ENCODE measurements around the gene MTERF4. TPM values are rescaled to one million over a fixed set of nuclear protein-coding genes. Genes with fewer than 3 reads are reported as not detected.

MTERF4 gene
- total and polyA plus RNA-seq, 10 of the 15 experiments (the other 5 are each of a cell fraction or from before 2014, with no cell fraction given): 36.7 to 69.1 (median 45.5) TPM

GRCh38 chr2:241088376-241088775 lies 13.7 kb downstream of the MTERF4 start:
- Histone ChIP-seq H3K9ac (ENCODE audit: control insufficient read depth, insufficient read depth, low read length) (peak overlapping the region; percentile 69), H3K4me1 (ENCODE audit: control insufficient read depth, insufficient read depth, low read length) (peaks cover 19% of the 10 kb centered on the region), H3K36me3 (ENCODE audit: control insufficient read depth in 2 of 2, insufficient read depth in 2 of 2, low read length in 1 of 2) (peaks cover 13 to 28% of the 10 kb centered on the region in 2 experiments), H3K27me3 (replicated peaks in 1 of 2; ENCODE audit: control insufficient read depth in 2 of 2, insufficient read depth in 2 of 2, low read length in 1 of 2) (no peaks in the 10 kb centered on the region), H3K4me2 (ENCODE audit: control insufficient read depth, insufficient read depth) (peak overlapping the region; percentile 60), H3K9me3 (replicated peaks; ENCODE audit: control insufficient read depth, insufficient read depth, low read length) (no peaks in the 10 kb centered on the region; the same call in 2 of the 3 replicates), H4K20me1 (ENCODE audit: control insufficient read depth, insufficient read depth) (no peaks in the 10 kb centered on the region), H2AFZ (ENCODE audit: control insufficient read depth, low read depth, low read length) (peak overlapping the region; percentile 19; the same call in 1 of the 2 replicates), H3K79me2 (ENCODE audit: control insufficient read depth, insufficient read depth, low read length) (no peaks in the 10 kb centered on the region; the same call in none of the 2 replicates), H3K4me3 (no peak overlapping the region), H3K27ac (ENCODE audit: control insufficient read depth, insufficient read depth) (peak overlapping the region; percentile 88)
- ChIA-PET CTCF (interaction anchor here (0.8 to 2.0 kb wide), 7 partner anchors 10 to 790 kb away, joined by 3 to 7 read pairs (median 3); partner anchors contain the start of genes MTERF4 and PPP1R7), RAD21 (ENCODE audit: unreplicated experiment) (interaction anchor here (0.9 to 1.7 kb wide), 10 partner anchors 10 to 62 kb away, joined by 3 to 13 read pairs (median 4); partner anchors contain the start of genes PASK and PPP1R7), POLR2A (interaction anchor here (0.7 to 3.4 kb wide), 5 partner anchors 12 to 85 kb away, joined by 4 to 22 read pairs (median 4); partner anchors contain the start of genes MTERF4, PASK and PPP1R7), SMC1A (ENCODE audit: uncharacterized antibody, unreplicated experiment) (interaction anchor here (0.6 to 2.0 kb wide), 12 partner anchors 7 to 174 kb away, joined by 3 to 12 read pairs (median 3); partner anchors contain the start of genes PASK and PPP1R7)
- ATAC-seq: peak; percentile 63
- peak; percentile 61 for FAIRE-seq
- WGBS (ENCODE audit: insufficient coverage, insufficient replicate concordance, low lambda C conversion rate, missing lambda C conversion rate): 10% methylated on average over 8 of the region's 8 CpGs
- TSS peak; percentile 97 for BruUV-seq (replicated peaks)
- DNase-seq (ENCODE audit: low read depth, low spot score): no peak
- in situ Hi-C loops (cut with MboI) (no loop called here), intact Hi-C loops (cut with micrococcal nuclease; ENCODE audit: unreplicated experiment) (loop anchor here (1.0 to 10.0 kb wide), 2 partner anchors 9 to 56 kb away; partner anchors contain the start of gene PASK)
- TF ChIP-seq POU2F2 (IDR thresholded peaks at IDR 0.05; ENCODE audit: borderline replicate concordance, low read depth, low read length): peak; percentile 24; the same call in 1 of the 3 replicates
- TF ChIP-seq EP300 (IDR thresholded peaks at IDR 0.05; ENCODE audit: borderline replicate concordance in 1 of 2, control insufficient read depth in 1 of 2, low read depth in 2 of 2, low read length in 2 of 2): peak in 1 of 2 experiments; percentile 61; a peak in 2 of 4 replicates
- 0 out of 2 replicates have a peak, but pooled peaks have one; percentile 24 for TF ChIP-seq GABPA (IDR thresholded peaks at IDR 0.05; ENCODE audit: low read depth)
- 0 out of 2 replicates have a peak, but pooled peaks have one; percentile 8 for TF ChIP-seq GATAD2B (conservative IDR thresholded peaks at IDR 0.05; ENCODE audit: low read depth)
- TF ChIP-seq MYB (IDR thresholded peaks at IDR 0.05; ENCODE audit: borderline replicate concordance, low read depth, low read length): no peak
- TF ChIP-seq CUX1 (IDR thresholded peaks at IDR 0.05; ENCODE audit: insufficient replicate concordance, low read depth, low read length): no peak
- 0 out of 4 replicates have a peak, but pooled peaks of 1 of the 2 experiments have one; percentile 5 for TF ChIP-seq IKZF2 (IDR thresholded peaks at IDR 0.05)
- TF ChIP-seq USF2 (IDR thresholded peaks at IDR 0.05; ENCODE audit: borderline replicate concordance, low read depth, low read length): no peak
- no peak for TF ChIP-seq TARDBP (IDR thresholded peaks at IDR 0.05; ENCODE audit: borderline replicate concordance)
- TF ChIP-seq SPI1 (IDR thresholded peaks at IDR 0.05; ENCODE audit: borderline replicate concordance, insufficient read depth, low read depth, low read length): peak; percentile 5; the same call in 1 of the 2 replicates
- peak; percentile 36; the same call in 1 of the 2 replicates for TF ChIP-seq BCL11A (IDR thresholded peaks at IDR 0.05; ENCODE audit: low read depth, low read length)
- TF ChIP-seq, protein P1, sequence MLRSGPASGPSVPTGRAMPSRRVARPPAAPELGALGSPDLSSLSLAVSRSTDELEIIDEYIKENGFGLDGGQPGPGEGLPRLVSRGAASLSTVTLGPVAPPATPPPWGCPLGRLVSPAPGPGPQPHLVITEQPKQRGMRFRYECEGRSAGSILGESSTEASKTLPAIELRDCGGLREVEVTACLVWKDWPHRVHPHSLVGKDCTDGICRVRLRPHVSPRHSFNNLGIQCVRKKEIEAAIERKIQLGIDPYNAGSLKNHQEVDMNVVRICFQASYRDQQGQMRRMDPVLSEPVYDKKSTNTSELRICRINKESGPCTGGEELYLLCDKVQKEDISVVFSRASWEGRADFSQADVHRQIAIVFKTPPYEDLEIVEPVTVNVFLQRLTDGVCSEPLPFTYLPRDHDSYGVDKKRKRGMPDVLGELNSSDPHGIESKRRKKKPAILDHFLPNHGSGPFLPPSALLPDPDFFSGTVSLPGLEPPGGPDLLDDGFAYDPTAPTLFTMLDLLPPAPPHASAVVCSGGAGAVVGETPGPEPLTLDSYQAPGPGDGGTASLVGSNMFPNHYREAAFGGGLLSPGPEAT (IDR thresholded peaks at IDR 0.05; ENCODE audit: low read depth): peak; percentile 14; the same call in 1 of the 2 replicates
- TF ChIP-seq POLR2A (IDR thresholded peaks at IDR 0.05; ENCODE audit: low read depth, low read length): peak; percentile 45
- peak; percentile 6; the same call in 1 of the 2 replicates for TF ChIP-seq EED (IDR thresholded peaks at IDR 0.05; ENCODE audit: low read depth)
